Measurements from ENCODE around the gene ATP6V1C2.
"Not testable (repeated sequence)": the region's sequence is repeated elsewhere in the genome, so short reads cannot be mapped to it uniquely, and the experiment has no call there.

Gene ATP6V1C2

GRCh38 chr2:10786240-10786982, 65.0 kb downstream of the ATP6V1C2 start:
- no peak for DNase-seq (ENCODE audit: low spot score)

DNA sequence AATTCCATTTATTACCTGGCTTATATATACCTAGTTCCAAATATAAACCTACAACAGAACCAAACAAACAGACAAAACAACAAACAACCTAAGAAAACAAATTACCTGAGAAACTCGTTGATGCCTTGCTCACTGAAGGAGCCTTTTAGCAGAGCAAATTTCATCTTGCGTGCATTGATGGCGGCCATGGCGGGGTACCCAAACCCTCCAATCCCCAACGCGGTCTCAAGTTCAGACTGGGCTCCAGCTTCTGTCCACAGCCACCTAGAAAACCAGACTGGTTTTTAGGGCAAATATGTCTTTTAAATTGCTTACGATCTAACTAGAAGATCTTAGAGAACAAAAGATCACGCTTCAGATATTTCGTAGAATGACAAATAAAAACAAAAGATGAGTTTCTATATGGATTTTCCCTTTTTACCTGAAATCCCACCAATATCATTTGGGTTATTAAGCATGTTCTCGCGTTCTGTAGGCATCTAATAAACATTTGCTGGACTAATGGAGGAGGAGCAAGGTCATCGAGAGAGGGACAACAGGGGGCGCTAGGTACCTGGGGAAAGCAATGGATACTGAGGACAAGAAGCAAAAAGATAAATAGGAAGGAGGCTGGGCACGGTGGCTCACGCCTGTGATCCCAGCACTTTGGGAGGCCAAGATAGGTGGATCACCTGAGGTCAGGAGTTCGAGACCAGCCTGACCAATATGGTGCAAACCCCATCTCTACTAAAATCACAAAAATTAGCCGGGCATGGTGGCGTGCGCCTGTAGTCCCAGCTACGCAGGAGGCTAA, 65.9 kb downstream of the ATP6V1C2 start:
- peak; percentile 32 for DNase-seq (ENCODE audit: low spot score)

DNA sequence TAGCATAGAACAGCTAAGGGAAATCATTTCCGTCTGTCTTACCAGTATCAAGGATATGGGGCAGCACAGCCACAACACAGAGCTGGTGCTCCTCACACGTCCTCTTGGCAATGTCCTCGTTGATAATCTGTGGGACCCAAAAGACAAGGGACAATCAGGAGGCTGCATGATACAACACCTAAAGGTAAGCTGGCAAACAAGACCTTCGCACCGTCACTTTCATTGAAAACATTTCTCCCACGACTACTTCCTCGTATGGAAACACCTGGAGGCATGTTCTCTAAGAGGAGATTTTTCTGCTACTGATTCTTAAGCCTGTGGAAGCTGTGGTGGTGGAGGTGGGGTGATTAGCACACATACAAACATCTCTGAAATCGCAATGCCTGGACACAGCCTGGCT, 67.4 kb downstream of the ATP6V1C2 start:
- DNase-seq (ENCODE audit: low spot score), result no peak

DNA sequence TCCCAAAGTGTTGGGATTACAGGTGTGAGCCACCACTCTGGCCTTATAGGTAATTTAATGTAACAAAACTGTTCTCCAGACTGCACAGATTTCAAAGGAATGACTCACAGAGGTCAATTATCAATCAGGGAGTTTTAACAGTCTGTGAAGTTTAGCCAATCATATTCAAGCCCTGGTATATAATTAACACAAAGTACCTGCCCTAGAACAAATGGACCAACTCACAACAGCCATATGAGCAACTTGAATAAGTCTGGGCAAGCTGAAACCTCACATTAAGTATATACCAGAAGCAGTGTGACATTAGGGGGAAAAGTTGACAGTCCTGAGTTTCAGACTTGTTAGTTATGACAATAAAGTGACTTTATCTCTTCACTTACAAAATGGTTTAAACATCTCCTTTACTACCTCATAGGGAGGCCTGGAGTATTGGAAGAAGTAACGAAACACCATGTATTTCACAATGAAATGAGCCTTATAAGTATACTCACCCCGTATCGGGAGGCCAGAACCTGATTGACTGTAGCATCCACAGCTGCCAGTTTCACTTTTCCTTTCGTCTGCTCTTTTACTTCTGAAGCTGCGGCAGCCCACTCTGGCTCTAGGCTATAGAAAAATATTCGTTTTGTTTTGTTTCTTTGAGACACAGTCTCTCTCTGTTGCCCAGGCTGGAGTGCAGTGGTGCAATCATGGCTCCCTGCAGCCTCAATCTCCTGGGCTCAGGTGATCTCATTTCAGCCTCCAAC, 69.0 kb downstream of the ATP6V1C2 start:
- DNase-seq (ENCODE audit: low spot score), result no peak

DNA sequence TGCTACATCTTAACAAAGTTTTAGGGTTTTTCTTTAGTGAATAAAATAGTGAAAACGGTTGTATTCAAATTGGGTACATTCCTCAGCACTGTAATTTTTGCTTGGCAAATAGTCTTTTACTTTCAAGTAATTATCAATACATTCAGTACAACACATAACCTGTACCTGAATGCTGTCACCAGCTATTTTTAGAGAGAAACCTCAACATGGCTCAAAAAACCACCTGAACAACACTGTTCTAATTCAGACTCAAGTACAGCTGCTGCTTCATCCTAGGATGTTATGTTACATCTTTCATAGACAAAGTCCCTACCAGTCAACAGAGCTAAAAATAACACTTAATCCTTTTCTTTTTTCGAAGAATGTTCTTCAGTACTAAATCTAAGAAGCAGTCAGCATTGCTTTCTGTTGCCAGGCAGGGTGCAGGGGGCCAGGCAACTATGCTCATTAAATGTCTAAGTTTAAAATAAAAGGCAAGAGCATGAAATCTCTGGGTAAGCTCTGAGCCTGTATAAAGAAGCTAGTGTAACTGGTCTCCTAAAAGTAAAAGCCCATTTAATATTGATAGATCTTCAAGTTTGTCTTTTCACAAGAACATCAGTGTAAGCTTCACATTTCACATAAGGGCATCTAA, 70.7 kb downstream of the ATP6V1C2 start:
- DNase-seq (ENCODE audit: low spot score), result no peak

DNA sequence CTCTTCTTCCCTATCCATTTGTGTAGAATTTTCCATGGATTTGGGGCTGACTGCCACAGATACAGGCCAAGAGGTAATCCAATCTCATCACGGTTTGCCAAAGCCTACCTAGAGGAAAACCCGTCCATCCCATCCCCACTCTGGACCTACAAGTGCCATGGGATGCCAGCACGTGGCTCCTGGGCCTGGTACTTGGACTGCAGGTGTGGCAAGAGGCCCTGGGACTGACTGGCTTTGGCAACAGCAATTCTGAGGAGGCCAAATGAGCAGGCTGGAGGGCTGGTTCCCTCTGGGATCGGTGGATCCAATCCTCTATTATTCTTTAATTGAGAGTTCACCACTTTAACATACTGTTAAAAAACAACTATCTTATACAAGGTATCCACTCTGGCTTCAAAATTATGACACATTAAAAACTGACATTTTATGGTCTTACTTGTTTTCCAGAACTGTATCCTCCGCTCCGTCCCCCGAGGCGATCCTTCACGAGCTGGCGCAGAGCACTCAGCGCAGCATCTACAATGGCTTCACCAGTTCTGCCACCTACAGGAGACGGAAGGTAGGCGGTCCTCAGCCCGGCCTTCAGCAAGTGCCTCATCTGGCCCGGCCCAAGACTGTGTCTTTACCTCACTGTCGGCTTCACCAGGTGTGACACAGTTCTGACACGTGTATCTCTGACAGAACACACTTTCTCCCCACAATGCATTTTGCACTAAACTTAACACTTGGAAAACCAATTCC, 71.4 kb downstream of the ATP6V1C2 start:
- DNase-seq (ENCODE audit: low spot score), result no peak

GRCh38 chr2:10793816-10794215, 72.4 kb downstream of the ATP6V1C2 start:
- no peak for DNase-seq (ENCODE audit: low spot score)

DNA sequence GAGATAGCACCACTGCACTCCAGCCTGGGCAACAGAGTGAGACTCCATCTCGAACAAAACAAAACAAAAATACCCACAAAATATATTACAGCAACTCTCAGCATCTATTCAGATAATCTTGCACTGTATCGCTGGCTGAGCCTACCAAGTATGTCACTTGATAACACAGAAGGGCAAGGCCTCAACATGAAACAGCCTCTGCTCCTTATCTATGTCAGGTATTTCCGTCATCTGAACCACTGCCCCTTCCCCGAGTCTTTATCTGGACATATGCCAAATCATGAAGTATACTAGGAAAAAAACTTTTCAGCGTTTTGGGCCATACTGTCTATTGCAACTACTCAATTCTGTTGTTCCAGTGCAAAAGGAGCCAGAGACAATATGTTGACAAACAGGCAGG, 73.4 kb downstream of the ATP6V1C2 start:
- DNase-seq (ENCODE audit: low spot score), result no peak

GRCh38 chr2:10795508-10796046, 74.1 kb downstream of the ATP6V1C2 start:
- DNase-seq (ENCODE audit: low spot score), result no peak

DNA sequence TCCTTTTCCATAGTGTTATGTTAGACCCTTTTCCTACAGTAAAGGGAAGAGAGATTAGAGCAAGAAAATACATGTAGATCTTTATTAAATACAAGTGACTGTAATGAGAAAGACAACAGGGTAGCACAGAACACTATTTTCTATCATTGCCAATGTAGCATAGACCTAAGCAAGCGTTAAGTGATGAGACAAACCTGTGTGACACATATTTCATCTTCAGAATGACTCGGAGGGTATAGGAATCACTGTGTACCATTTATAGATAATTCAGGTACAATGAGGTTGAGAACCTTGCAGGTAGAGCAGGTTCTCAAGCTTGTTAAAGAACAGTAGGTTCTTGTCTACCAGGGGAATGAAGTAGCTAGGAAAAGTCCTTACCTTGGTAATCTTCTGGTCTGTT, 75.3 kb downstream of the ATP6V1C2 start:
- no peak for DNase-seq (ENCODE audit: low spot score)

DNA sequence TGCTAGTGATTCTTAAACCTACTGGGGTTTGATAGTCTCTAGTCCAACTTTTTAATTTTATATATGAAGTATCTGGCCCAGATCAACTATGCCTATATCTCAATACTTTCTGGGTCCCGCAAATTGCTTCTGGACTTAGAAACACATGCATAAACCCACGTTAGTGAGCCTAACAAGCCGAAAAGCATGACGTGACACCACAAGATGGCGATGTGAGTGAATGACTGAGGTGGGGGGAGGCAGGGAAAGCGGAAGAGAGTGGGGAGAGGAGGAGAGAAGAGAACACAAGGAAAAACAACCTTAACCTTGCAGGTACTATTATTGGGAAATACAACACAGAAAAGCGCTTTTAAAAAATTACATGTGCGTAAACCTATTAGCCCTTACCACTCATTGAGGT, 77.4 kb downstream of the ATP6V1C2 start:
- no peak for DNase-seq (ENCODE audit: low spot score)

- no peak for DNase-seq (ENCODE audit: low spot score)
Measured at GRCh38 chr2:10800163-10800562, 78.7 kb downstream of the ATP6V1C2 start.

DNA sequence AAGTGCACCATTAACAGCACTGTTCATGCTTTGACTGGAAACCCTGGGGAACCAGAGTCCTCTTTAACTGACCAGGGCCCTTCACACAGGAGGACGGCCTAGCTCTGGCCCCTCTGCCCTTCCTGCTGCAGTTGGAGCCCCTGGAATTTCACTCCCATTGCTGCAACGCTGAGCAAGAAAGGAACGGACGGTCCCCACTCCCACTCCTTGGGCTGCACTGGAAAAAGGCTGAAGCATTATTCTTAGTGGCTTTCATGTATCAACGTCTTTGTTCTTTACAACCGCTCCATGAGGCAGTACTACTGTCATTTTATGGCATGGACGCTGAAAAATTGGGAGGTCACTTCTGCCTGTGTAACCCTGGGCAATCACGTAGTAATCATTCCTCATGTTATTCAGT, 81.2 kb downstream of the ATP6V1C2 start:
- DNase-seq (ENCODE audit: low spot score), result no peak

DNA sequence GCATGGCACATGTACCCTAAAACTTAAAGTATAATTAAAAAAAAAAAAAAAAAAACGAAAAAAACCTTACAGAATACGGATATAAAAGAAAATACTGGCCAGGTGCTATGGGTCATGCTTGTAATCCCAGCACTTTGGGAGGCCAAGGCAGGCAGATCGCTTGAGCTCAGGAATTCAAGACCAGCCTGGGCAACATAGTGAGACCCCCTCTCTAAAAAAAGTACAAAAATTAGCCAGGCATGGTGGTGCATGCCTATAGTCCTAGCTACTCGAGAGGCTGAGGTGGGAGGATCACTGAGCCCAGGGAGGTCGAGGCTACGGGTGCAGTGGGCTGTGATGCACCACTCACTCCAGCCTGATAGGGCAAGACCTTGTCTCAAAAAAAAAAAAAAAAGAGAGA, 84.6 kb downstream of the ATP6V1C2 start:
- DNase-seq (ENCODE audit: low spot score), result not testable (repeated sequence)

GRCh38 chr2:10806543-10806942, 85.1 kb downstream of the ATP6V1C2 start:
- no peak for DNase-seq (ENCODE audit: low spot score)

- DNase-seq (ENCODE audit: low spot score), result no peak
Measured at GRCh38 chr2:10810202-10811161, 89.1 kb downstream of the ATP6V1C2 start.

GRCh38 chr2:10811517-10811916, 90.1 kb downstream of the ATP6V1C2 start:
- DNase-seq (ENCODE audit: low spot score), result no peak

DNA sequence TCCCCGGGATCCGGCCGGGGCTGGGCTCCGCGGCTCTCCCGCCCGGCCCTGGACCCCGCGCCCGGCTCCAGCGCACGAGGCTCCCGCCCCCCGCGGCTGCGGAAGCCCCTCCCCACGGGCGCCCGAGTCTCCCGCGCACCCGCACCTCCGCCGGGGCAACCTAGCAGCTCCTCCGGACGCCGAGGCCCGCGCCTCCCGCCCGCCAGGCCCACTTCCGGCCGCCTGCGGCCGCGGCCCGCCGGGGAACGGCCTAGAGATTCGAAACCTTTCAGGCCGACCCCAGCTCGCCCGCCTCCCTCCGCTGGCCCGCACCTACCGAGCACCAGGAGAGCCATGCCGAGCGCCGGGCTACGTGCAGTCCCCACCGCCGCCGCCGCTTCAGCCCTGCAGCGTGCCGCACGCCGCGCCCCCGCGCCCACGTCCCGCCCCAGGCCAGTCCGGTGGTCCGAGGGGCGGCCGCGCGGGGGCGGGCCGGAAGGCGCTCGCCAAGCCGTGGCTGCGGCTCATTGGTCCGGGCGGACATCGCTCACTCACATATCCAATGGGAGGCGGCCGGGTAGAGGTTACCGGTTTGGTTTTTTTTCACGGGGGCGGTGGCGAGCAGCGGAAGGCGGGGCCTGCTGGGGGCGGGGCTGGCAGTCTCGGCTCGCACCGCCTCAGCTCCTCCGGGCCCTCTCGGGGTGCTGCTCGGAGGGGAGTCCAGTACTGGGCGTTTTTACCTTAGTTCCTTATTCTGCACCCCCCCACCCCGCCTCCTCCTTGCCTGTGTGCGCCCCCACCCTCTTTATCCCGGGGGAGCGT, 91.1 kb downstream of the ATP6V1C2 start, which contains the start of gene PDIA6:
Gene PDIA6, minus strand, starts transcription at position 424 of the 801 bp plus-strand sequence. Its CDS starts 89 bp downstream, at position 335.
- DNase-seq (ENCODE audit: low spot score), result peak; percentile 95
